GM12878 (cell line): ENCODE results near the gene WNT3A. TPM values are rescaled to one million over a fixed set of nuclear protein-coding genes. Genes with fewer than 3 reads are reported as not detected.

Experiments
- ATAC-seq: fragments of 200-7000 bp; cut with Tn5 transposase; 3 replicates; pipeline ENCODE4 v1.9.1; 2020; ENCODE audit warnings: mild to moderate bottlenecking, moderate library complexity
- BruUV-seq: library from RNA; stranded (reverse); fragments of 400-500 nt; replicated peaks from 2 replicates; lab custom pipeline; 2021; lab: Mats Ljungman, UMichigan
- CTCF ChIA-PET: fragments of 300-600 bp; sonication (Branson Sonifier 250); formaldehyde crosslinking; extraction: SDS; loops from one replicate; lab custom pipeline; 2021; ENCODE audit warnings: inconsistent platforms; lab: Yijun Ruan, JAX
- POLR2A ChIA-PET: fragments of 350-600 bp; formaldehyde crosslinking; extraction: SDS; loops from one replicate; lab custom pipeline; 2021; ENCODE audit warnings: inconsistent platforms; lab: Charles Lee
- RAD21 ChIA-PET: fragments of 300-600 bp; sonication (Branson Sonifier 250); formaldehyde crosslinking; loops from one replicate; lab custom pipeline; 2023; ENCODE audit warnings: antibody characterized with exemption; ENCODE audit not compliant: unreplicated experiment; lab: Charles Lee
- SMC1A ChIA-PET: fragments of 300-600 bp; sonication (Branson Sonifier 250); formaldehyde crosslinking; loops from one replicate; lab custom pipeline; 2023; ENCODE audit not compliant: unreplicated experiment, uncharacterized antibody; lab: Charles Lee
- DNase-seq: peaks from one replicate; pipeline ENCODE4 v3.0.0-alpha.2; 2011; ENCODE audit warnings: low read depth, low spot score
- FAIRE-seq: peaks from 3 replicates; lab custom pipeline; 2011; peaks lifted over from hg19 to GRCh38; lab: Jason Lieb, UNC
- H2AFZ ChIP-seq: 2 replicates; pipeline ENCODE4 v1.6.0; 2011; ENCODE audit warnings: low read depth, low read length, control low read depth; ENCODE audit not compliant: control insufficient read depth
- H3K27ac ChIP-seq: 2 replicates; pipeline ENCODE4 v1.5.1; 2011; ENCODE audit warnings: control low read depth; ENCODE audit not compliant: control insufficient read depth, insufficient read depth
- H3K27me3 ChIP-seq, 2 experiments: replicated peaks in 1 of 2; 2 replicates each; pipeline versions ENCODE4 v1.6.0 to v1.6.1; 2011; ENCODE audit warnings: low read length in 1 of 2; ENCODE audit not compliant: control insufficient read depth in 2 of 2, insufficient read depth in 2 of 2
- H3K36me3 ChIP-seq, 2 experiments: 2 replicates each; pipeline ENCODE4 v1.5.1; 2011; ENCODE audit warnings: low read length in 1 of 2; ENCODE audit not compliant: control insufficient read depth in 2 of 2, insufficient read depth in 2 of 2
- H3K4me1 ChIP-seq: 2 replicates; pipeline ENCODE4 v1.6.1; 2011; ENCODE audit warnings: mild to moderate bottlenecking, low read length, moderate library complexity, mixed read lengths; ENCODE audit not compliant: control insufficient read depth, insufficient read depth
- H3K4me2 ChIP-seq: 2 replicates; pipeline ENCODE4 v1.6.0; 2011; ENCODE audit warnings: control low read depth; ENCODE audit not compliant: control insufficient read depth, insufficient read depth
- H3K4me3 ChIP-seq: fragments of 200-600 bp; sonication (generic); 2 replicates; pipeline ENCODE4 v1.5.1; 2016
- H3K79me2 ChIP-seq: 2 replicates; pipeline ENCODE4 v1.6.0; 2011; ENCODE audit warnings: low read length; ENCODE audit not compliant: control insufficient read depth, insufficient read depth
- H3K9ac ChIP-seq: 2 replicates; pipeline ENCODE4 v1.8.0; 2011; ENCODE audit warnings: low read length, control low read depth, mixed read lengths; ENCODE audit not compliant: control insufficient read depth, insufficient read depth
- H3K9me3 ChIP-seq: replicated peaks from 3 replicates; pipeline ENCODE4 v1.5.1; 2011; ENCODE audit warnings: mild to moderate bottlenecking, low read length; ENCODE audit not compliant: control insufficient read depth, insufficient read depth
- H4K20me1 ChIP-seq: 2 replicates; pipeline ENCODE4 v1.6.0; 2011; ENCODE audit not compliant: control insufficient read depth, insufficient read depth
- CBX3 ChIP-seq: fragments of 200-600 bp; sonication (generic); IDR thresholded peaks from 2 replicates; pipeline ENCODE4 v1.6.1; 2016; ENCODE audit warnings: low read depth, borderline replicate concordance
- IRF4 ChIP-seq: IDR thresholded peaks from 2 replicates; pipeline ENCODE4 v1.6.1; 2011; ENCODE audit warnings: low read depth, low read length
- JUNB ChIP-seq: IDR thresholded peaks from 2 replicates; pipeline ENCODE4 v1.6.1; 2016; ENCODE audit warnings: antibody characterized with exemption, mild to moderate bottlenecking
- KLF5 ChIP-seq: fragments of 450-650 bp; IDR thresholded peaks from 2 replicates; pipeline ENCODE4 v1.6.1; 2014; ENCODE audit warnings: mild to moderate bottlenecking; ENCODE audit not compliant: partially characterized antibody
- MTA2 ChIP-seq: fragments of 450-650 bp; IDR thresholded peaks from 2 replicates; pipeline ENCODE4 v1.6.1; 2016; ENCODE audit warnings: low read depth, mild to moderate bottlenecking, moderate library complexity
- PAX8 ChIP-seq: fragments of 450-650 bp; IDR thresholded peaks from 2 replicates; pipeline ENCODE4 v1.6.1; 2017; ENCODE audit warnings: mild to moderate bottlenecking, moderate library complexity
- SP1 ChIP-seq: IDR thresholded peaks from one replicate; pipeline ENCODE4 v1.6.1; 2011; ENCODE audit warnings: low read depth, low read length
- TAF1 ChIP-seq: IDR thresholded peaks from 2 replicates; pipeline ENCODE4 v1.6.1; 2011; ENCODE audit warnings: mild to moderate bottlenecking, low read depth, low read length, borderline replicate concordance
- TCF12 ChIP-seq: IDR thresholded peaks from 2 replicates; pipeline ENCODE4 v1.6.1; 2011; ENCODE audit warnings: low read depth, mild to moderate bottlenecking, low read length
- ZNF687 ChIP-seq: fragments of 450-650 bp; IDR thresholded peaks from 2 replicates; pipeline ENCODE4 v1.6.1; 2017; ENCODE audit warnings: mild to moderate bottlenecking, moderate library complexity
- ZSCAN29 ChIP-seq: fragments of 450-650 bp; IDR thresholded peaks from 2 replicates; pipeline ENCODE4 v1.6.1; 2017; ENCODE audit warnings: mild to moderate bottlenecking, moderate library complexity
- WGBS: methylation state at CpG from one replicate; pipeline ENCODE4 v1.1.6; 2016; ENCODE audit warnings: low lambda C conversion rate; ENCODE audit not compliant: insufficient replicate concordance, insufficient coverage; ENCODE audit errors: missing lambda C conversion rate; 5-methylcytosine and 5-hydroxymethylcytosine counted together
- in situ Hi-C: fragments of 300-500 bp; cut with MboI; formaldehyde crosslinking; loops from 9 replicates; pipeline ENCODE4 v1.14.3; 2018; ENCODE audit warnings: mixed read lengths
- intact Hi-C: fragments of 100-400 bp; cut with micrococcal nuclease; formaldehyde crosslinking; loops from one replicate; pipeline ENCODE4 v1.14.2; 2022; ENCODE audit not compliant: unreplicated experiment
- polyA plus RNA-seq, 11 experiments: library from polyadenylated mRNA; depleted of rRNA in 4 of 11; unstranded in 6 of 11; stranded (reverse) in 5 of 11; fragments of >200 nt; fragmentation: Nextera tagmentation in 4 of 11; fragmentation: Illumina TruSeq in 1 of 11; extraction: Ambion mirVana in 4 of 11; extraction: Trizol in 1 of 11; gene quantifications; 1 replicate in 1 of 11; 2 replicates in 10 of 11; pipeline versions ENCODE4 v1.2.1 to v1.2.3, GENCODE V29; 2011 to 2016; ENCODE audit warnings: inconsistent platforms in 2 of 11, missing spikeins in 2 of 11, low read depth in 1 of 11
- total RNA-seq, 4 experiments: library from RNA; depleted of rRNA in 3 of 4; stranded (reverse); fragments of >200 nt in 3 of 4; fragmentation: Illumina TruSeq in 1 of 4; extraction: Trizol in 1 of 4; gene quantifications; 2 replicates each; pipeline versions ENCODE4 v1.2.1 to v1.2.3, GENCODE V29; 2013 to 2021
- TF ChIP-seq, protein P1 (sequence below): fragments of 450-650 bp; IDR thresholded peaks from 2 replicates; pipeline ENCODE4 v1.6.1; 2017; ENCODE audit warnings: borderline replicate concordance
- TF ChIP-seq, protein P2 (sequence below): IDR thresholded peaks from 2 replicates; pipeline ENCODE4 v1.6.1; 2011; ENCODE audit warnings: mild to moderate bottlenecking, low read depth, low read length, moderate library complexity; ENCODE audit not compliant: insufficient replicate concordance
- TF ChIP-seq, protein P3 (sequence below): fragments of 450-650 bp; formaldehyde crosslinking; IDR thresholded peaks from 2 replicates; pipeline ENCODE4 v1.5.0; 2022; ENCODE audit warnings: mild to moderate bottlenecking, missing genetic modification characterization

Gene WNT3A
- total and polyA plus RNA-seq, 10 of the 15 experiments (the other 5 are each of a cell fraction or from before 2014, with no cell fraction given) = 0.16 TPM; not detected in 9

- no peak overlapping the region for H3K4me3 ChIP-seq
- intact Hi-C loops = no loop called here
- in situ Hi-C loops = no loop called here
- ChIA-PET CTCF (no interaction called here), POLR2A (no interaction called here), RAD21 (no interaction called here), SMC1A (no interaction called here)
- H3K4me2 ChIP-seq = no peak overlapping the region
- DNase-seq (no peak), ATAC-seq (no peak), FAIRE-seq (no peak)
- H3K27me3 ChIP-seq = no peaks in the 10 kb centered on the region
- no peak overlapping the region for H3K9ac ChIP-seq
- H3K4me1 ChIP-seq = no peaks in the 10 kb centered on the region
- WGBS = 64% methylated on average over 7 of the region's 7 CpGs
- H3K9me3 ChIP-seq = no peaks in the 10 kb centered on the region
- no peak overlapping the region for H3K27ac ChIP-seq
- H2AFZ ChIP-seq = no peak overlapping the region
- no TSS peak for BruUV-seq
- H3K36me3 ChIP-seq = no peaks in the 10 kb centered on the region
- no peaks in the 10 kb centered on the region for H3K79me2 ChIP-seq
- H4K20me1 ChIP-seq = no peaks in the 10 kb centered on the region
- TF ChIP-seq ZSCAN29 = no peak
- no peak for TF ChIP-seq TAF1
- no peak for TF ChIP-seq CBX3
- no peak for TF ChIP-seq IRF4
- TF ChIP-seq KLF5 = no peak
- TF ChIP-seq MTA2 = no peak
- no peak for TF ChIP-seq TCF12
- TF ChIP-seq, protein P1, sequence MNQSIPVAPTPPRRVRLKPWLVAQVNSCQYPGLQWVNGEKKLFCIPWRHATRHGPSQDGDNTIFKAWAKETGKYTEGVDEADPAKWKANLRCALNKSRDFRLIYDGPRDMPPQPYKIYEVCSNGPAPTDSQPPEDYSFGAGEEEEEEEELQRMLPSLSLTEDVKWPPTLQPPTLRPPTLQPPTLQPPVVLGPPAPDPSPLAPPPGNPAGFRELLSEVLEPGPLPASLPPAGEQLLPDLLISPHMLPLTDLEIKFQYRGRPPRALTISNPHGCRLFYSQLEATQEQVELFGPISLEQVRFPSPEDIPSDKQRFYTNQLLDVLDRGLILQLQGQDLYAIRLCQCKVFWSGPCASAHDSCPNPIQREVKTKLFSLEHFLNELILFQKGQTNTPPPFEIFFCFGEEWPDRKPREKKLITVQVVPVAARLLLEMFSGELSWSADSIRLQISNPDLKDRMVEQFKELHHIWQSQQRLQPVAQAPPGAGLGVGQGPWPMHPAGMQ = no peak
- TF ChIP-seq, protein P2, sequence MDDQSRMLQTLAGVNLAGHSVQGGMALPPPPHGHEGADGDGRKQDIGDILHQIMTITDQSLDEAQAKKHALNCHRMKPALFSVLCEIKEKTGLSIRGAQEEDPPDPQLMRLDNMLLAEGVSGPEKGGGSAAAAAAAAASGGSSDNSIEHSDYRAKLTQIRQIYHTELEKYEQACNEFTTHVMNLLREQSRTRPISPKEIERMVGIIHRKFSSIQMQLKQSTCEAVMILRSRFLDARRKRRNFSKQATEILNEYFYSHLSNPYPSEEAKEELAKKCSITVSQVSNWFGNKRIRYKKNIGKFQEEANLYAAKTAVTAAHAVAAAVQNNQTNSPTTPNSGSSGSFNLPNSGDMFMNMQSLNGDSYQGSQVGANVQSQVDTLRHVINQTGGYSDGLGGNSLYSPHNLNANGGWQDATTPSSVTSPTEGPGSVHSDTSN = no peak
- TF ChIP-seq JUNB = no peak
- TF ChIP-seq PAX8 = no peak
- TF ChIP-seq SP1 = no peak
- TF ChIP-seq, protein P3, sequence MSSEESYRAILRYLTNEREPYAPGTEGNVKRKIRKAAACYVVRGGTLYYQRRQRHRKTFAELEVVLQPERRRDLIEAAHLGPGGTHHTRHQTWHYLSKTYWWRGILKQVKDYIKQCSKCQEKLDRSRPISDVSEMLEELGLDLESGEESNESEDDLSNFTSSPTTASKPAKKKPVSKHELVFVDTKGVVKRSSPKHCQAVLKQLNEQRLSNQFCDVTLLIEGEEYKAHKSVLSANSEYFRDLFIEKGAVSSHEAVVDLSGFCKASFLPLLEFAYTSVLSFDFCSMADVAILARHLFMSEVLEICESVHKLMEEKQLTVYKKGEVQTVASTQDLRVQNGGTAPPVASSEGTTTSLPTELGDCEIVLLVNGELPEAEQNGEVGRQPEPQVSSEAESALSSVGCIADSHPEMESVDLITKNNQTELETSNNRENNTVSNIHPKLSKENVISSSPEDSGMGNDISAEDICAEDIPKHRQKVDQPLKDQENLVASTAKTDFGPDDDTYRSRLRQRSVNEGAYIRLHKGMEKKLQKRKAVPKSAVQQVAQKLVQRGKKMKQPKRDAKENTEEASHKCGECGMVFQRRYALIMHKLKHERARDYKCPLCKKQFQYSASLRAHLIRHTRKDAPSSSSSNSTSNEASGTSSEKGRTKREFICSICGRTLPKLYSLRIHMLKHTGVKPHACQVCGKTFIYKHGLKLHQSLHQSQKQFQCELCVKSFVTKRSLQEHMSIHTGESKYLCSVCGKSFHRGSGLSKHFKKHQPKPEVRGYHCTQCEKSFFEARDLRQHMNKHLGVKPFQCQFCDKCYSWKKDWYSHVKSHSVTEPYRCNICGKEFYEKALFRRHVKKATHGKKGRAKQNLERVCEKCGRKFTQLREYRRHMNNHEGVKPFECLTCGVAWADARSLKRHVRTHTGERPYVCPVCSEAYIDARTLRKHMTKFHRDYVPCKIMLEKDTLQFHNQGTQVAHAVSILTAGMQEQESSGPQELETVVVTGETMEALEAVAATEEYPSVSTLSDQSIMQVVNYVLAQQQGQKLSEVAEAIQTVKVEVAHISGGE (CRISPR knock-in tag) = no peak
- no peak for TF ChIP-seq ZNF687
Measured at GRCh38 chr1:228068359-228068758, 61.6 kb downstream of the WNT3A start.
